HG03342 (cell line): Measurements from ENCODE around the gene UBXN11.
"Not testable (repeated sequence)": the region's sequence is repeated elsewhere in the genome, so short reads cannot be mapped to it uniquely, and the experiment has no call there.

Experiments used
- ATAC-seq: cut with Tn5 transposase; IDR thresholded peaks from one replicate; pipeline ENCODE4 v1.9.1; 2021; ENCODE audit warnings: mild to moderate bottlenecking, moderate library complexity; ENCODE audit not compliant: unreplicated experiment

UBXN11 gene

DNA sequence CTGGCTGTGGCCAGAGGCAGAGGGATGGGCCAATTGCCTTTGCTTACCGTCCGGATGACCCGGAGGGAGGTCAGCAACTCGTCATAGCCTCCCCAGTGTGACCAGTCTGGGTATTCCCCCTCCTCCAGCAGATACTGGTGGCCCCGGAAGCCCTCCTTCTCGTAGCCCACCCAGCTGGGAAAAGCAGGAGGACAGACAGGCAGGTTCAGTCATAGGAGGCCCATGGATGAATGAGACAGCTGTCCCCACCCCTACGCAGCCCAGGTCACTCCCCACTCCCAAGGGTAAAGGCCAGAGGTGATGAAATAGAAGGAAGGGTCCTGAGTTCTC is 30.7 kb upstream of the UBXN11 start:
- no peak for ATAC-seq

DNA sequence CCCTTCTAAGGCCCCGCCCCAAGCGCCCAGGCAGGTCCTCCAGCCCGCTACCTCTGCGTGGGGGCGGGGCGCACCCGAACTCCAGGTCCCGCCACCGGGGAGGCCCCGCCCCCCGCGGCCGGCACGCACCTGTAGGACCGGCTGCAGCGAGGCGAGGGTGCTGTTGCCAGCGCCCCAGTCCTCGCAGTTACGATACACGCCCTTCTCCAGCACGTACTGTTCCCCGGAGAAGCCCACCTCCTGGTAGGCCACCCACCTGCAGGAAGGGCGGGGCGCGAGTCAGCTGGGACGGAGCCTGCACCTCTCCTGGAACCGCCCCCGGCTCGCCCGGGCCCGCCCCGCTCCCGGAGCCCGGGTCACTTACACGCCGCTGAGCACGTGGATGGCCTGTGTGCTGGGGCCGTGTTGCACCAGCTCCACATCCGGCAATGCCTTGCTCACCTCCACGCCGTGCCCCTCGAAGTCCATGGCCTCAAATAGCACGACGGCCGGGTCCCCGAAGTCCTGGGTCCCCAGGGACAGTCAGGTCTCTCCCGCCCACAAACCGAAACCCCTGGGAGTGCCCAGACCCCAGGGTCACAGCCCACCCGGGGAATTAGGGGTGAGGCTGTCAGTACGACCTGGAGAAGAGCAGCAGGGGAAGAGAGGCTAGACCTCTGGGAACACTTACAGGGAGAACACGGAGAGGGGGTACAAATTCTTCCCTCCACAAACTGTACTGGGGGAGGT is 30.2 kb upstream of the UBXN11 start:
- peak; percentile 54 for ATAC-seq

DNA sequence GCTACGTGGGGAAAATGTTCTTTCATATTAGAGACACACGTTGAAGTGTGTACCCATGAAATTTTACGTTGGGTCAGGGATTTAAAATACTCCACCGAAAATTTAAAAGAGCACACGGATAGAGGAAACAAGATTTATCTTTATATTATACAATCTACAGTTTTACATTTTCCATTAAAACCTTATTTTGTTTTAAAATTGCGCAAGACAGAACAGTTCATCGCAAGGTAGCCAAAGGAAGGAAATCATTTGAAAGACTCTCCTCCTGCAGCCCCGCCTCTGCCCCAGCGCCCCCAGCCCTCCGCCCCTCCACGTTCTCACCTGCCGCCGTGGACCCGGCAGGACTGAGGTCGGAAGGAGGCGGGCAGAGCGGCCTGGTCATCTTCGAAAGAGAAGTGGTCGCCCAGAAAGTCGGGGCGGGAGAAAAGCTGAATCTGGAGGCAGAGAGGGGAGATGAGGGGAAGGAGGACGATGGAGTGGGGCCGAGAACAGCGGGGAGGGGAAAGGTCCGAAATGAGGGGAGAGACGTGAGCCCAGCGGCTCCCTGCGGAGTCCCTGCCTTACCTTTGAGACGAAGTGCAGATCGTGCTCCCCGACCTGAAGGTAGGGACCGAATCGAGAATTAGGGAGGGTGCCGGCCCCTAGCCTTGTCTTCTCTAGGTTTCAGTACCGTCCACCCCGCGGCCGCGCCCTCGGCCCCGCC is 29.5 kb upstream of the UBXN11 start:
- ATAC-seq = peak; percentile 28

DNA sequence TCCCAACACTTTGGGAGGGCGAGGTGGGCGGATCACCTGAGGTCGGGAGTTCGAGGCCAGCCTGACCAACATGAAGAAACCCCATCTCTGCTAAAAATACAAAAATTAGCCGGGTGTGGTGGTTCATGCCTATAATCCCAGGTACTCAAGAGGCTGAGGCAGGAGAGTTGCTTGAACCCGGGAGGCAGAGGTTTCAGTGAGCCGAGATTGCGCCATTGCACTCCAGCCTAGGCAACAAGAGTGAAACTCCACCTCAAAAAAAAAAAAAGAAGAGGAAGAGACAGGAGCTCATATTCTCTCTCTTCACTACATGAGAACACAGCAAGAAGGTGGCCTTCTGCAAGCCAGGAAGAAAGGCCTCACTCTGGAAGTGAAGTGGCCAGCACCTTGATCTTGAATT is 26.9 kb upstream of the UBXN11 start:
- not testable (repeated sequence) for ATAC-seq

DNA sequence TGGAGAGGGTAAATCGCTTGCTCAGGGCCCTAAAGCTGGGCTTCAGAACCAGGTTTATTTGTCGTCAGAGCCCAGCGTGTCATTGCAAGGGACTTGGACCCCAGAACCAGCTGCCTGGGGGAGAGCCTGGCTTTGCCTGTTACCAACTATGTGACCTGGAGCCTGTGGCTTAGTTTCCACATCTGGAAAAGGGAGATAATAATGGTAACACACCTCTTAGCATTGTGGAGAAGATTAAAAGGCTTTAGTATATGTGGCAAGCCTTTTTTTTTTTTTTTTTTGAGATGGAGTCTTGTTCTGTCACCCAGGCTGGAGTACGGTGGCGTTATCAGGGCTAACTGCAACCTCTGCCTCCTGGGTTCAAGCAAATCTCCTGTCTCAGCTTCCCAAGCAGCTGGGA is 23.8 kb upstream of the UBXN11 start:
- no peak for ATAC-seq

DNA sequence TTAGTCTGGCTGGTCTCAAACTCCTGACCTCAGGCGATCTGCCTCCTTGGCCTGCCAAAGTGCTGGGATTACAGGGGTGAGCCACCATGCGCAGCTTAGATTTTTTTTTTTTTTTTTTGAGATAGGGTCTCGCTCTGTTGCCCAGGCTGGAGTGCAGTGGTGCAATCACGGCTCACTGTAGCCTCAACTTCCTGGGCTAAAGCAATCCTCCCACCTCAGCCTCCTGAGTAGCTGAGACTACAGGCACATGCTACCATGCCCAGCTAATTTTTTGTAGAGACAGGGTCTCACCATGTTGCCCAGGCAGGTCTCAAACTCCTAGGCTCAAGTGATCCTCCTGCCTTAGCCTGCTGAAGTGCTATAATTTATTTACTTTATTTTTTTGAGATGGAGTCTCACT is 22.9 kb upstream of the UBXN11 start:
- not testable (repeated sequence) for ATAC-seq

DNA sequence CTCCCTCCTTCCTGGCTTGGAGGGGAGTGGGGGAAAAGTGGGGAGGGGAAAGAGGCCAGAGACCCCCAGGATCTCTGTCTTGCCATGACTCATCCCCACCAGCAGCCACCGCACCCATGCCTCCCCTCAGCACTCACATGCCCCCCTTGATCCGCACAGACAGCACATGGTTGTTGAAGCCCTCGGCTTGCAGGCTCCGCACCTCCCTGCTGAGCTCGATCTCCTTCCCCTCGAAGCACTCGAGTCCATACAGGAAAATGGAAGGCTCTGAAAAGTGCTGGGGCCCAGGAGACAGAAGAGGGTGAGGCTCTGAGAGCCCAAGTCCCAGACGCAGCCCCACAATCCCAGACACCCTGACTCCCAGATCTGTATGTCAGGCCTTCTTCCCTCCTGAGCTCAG is 22.2 kb upstream of the UBXN11 start:
- no peak for ATAC-seq

DNA sequence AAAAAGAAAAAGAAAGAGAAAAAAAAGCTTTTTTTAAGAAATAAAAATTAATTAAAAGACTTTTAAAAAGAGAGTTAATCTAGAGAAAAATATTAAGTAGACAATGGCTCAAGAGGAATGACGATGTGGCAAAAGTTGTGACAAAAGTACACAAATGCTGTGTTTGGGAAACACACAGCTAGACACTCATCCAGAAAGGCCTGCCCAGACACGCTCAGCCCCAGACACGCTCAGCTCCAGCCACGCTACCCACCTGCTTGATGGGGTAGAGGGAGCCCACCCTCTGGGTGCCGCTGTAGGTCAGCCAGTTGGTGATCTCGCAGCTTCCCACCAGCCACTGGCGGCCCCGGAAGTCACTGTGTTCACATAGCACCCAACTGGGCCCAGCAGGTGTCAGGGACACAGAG is 21.5 kb upstream of the UBXN11 start:
- no peak for ATAC-seq

DNA sequence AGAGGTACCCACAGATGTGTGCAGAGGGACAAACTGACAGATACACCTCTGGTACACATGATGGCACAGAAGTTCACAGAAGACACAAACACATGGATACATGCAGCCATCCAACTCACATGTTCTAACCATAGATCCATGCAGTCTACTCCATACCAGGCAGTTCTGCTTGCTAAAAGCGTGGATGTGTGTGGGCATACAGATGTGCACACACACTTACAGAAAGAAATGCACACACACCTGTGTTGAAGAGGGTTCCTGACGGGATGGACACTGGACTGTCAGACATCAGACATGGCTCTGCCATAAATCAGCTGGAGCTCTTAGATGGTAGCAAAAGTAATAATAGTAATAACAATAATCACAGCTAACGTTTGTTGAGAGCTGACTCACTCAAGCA is 18.1 kb upstream of the UBXN11 start:
- no peak for ATAC-seq

DNA sequence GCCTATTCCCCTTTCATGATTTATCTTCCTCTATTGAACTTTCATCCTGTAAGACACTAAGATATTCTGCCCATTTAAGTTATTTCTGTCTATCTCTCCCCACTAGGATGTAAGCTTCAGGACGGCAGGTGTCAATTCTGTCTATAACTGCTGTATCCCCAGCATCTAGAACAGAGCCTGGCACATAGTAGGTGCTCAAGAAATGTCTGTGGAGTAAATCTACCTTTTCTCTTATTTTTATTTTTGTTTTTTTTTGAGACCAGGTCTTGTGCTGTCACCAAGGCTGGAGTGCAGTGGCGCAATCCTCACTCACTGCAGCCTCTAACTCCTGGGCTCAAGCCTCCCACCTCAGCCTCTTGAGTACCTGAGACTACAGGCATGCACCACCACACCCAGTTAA is 16.9 kb upstream of the UBXN11 start:
- no peak for ATAC-seq

DNA sequence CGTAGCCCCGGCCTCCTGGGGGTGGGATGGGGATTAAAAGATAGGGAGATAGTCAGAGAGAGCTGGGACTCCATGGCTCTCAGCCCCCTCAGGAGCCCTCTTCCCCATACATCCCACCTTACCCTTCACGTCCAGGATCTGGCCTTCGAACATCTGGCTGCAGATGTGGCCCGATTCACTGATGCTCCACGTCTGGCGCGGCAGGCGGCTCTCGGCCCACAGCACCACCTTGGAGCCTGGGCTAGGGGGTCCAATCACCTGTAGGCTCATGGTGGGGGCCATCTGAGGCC is 15.6 kb upstream of the UBXN11 start:
- ATAC-seq = no peak

DNA sequence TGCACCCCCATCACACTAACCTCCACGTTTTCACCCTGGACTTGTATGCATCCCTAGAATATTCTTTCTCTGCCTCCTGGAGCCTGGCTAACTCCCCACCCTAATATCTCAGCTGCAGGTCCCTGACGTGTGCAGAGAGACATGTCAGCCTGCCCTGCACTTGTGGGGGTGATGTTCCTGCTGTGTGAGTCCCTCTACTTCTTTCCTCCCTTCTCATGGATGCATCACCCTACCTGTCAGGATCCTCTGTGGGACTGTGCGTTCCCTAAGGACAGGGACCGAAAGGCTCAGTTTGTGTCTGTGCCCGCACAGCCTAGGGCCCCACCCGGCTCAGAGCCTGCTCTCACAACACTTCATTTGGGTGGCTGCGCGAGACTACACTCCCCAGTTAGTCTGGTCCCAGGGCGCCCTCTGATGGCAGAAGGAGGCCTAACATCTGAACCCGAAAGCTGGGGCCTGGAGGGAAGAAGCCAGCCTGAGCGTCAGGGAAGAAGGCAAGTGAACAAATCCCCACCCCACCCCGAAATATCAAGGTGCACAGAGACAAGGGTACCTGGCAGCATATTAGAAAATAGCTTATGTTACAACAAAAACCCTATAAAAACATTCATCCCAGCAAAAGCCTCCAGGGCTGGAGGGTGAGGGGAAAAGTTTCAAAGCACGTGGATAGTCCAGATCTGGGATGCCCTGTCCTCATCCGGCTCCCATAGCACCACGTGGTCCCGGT is 15.0 kb upstream of the UBXN11 start:
- peak; percentile 48 for ATAC-seq

DNA sequence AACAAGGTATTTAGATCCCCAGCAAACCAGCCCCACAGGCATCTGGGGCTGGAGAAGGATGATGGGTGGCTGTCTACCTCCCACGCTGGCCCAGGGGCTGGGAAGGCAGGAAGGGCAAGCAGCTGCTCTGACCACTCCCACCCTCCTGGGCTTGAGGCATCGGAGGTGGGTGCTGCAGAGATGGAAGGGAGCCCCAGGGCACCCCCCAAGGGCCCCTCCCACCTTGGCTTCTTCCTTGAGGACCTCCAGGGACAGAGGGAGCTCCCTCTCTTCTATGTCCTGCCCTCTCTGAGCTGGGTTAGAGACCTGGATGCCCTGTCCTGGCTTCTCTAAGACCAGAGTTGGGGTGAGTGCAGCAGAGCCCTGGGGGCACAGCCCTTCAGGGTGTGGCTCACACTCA is 14.5 kb upstream of the UBXN11 start:
- no peak for ATAC-seq

DNA sequence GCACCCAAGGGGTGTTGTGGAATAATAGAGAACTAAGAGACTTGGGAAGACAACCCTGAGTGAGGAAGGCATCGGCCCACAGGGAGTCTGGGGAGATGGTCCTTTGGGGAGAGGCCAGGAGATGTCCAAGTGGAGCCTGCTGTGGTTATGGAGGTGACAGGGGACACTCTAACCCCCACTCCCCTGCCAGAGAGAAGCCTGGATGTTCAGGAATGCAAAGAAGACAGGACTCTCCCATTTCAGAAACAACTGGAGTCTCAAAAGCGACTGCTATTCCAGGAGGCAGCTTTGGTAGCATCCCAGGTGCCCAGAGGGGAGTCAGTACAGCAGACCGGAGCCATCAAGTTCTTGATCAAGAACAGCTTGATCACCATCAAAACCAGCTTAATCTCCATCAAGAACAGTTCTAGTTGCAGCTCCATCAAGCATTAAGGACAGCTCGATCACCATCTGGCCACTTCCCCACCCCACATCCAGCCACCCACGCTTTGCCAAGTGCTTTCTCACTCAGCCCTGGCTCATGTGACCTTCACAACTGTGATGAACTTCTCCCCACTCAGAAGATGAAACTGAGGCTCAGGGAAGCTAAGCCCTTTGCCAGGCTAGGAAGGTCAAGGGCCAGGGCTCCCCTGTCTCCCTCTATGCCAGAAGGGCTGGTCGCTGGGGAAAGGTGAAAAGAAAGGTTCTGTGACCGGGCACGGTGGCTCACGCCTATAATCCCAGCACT is 12.1 kb upstream of the UBXN11 start:
- no peak for ATAC-seq

DNA sequence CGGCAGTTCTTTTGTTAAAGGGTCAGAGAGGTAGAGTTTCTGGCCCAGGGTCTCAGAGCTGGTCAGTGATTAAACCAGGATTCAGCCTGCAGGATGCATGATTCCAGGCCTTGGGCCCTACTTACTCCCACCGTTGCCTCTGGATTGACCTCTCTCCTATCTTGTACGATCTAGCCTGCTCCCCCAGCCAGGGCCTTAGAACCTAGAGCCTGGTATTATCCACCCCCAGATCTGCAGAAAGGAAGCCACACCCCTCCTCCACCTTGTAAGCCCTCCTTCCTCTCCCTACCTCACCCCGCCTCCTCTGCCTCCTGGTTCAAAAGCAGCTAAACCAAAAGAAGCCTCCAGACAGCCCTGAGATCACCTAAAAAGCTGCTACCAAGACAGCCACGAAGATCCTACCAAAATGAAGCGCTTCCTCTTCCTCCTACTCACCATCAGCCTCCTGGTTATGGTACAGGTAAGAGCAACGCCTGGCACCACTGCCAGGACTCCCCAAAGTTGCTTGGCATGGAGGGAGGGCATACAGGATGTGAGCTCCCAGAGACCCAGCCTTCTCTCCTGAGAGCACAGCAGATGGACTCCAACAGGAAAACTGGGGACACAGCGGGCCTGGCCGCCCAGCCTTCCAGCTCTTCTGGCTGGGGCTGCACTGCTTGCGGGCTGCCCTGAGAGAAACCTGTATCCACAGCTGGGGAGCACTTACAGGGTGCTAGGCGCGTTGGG is 11.3 kb upstream of the UBXN11 start, which contains the start of gene CD52:
Gene CD52 (plus strand): TSS at position 347 of the 726 bp plus-strand sequence. CDS start 60 bp downstream, at position 407.
- no peak for ATAC-seq

DNA sequence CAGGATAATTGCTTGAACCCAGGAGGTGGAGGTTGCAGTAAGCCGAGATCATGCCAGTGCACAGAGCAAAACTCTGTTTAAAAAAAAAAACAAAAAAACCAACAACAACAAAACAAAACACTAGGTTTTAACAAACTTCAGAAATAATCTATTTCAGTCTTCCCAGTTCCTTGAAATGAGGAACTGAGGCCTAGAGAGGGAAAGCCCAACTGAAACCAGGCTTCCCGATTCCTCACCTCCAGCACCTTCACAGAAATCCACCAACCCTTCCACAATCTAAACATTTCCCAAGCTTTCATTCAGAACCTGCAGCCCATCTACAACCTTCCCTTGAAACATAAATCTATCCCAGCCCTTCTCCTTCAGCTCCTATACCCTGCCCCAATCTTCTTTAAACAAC is 10.7 kb upstream of the UBXN11 start:
- no peak for ATAC-seq

DNA sequence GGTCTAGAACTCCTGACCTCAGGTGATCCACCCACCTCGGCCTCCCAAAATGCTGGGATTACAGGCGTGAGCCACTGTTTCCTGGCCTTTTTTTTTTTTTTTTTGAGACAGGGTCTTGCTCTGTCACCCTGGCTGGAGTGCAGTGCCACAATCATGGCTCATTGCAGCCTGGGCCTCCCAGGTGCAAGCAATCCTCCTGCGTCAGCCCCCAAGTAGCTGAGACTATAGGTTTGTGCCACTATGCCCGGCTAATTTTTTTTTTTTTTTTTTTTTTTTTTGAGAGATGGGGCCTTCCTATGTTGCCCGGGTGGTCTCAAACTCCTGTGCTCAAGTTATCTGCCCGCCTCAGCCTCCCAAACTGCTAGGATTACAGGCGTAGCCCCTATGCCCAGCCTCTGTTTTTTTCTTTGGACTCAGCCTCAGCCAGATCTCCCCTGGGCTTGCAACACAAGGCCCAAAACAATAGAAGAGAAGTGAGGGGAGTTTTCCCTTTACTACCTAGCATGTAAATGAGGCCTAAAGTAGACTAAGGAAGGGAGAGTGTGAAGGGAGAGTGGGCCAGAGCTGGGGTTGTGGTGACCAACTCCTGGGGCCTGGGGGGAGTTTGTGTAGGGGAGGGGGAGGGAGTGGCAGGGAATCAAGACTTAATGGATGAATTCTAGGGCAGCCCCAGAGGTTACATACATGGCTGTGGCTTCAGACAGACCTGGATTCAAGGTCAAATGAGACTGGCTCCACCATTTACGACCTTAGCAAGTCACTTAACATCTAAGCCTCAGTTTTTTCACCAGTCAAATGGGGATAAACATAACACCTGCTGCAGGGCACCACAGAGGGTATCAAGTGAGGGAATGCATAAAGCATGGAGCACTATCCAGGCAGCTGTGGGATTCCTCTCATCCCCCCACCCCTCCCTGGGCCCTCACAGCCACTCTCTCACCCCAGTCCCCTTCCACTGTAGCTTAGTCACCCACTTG is 9.7 kb upstream of the UBXN11 start:
- ATAC-seq = no peak

DNA sequence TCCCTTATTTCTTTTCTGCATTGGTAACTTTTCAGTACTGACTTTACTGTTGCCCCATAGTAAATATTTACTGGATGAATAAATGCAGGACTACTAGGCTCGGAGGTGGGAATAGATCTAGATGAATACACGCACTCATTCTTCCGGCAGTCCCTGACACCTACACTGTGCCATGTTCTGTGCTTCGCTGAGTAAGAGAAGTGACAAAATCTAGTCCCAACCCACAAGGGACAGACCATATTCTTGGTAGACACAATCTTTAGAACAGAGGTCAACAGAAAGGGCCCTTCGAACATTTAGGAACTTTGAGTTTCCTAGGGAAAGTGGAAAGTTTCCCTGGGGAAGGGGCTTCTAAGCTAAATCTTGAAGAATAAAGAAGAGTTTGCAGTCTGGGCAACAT is 8.1 kb upstream of the UBXN11 start:
- no peak for ATAC-seq

DNA sequence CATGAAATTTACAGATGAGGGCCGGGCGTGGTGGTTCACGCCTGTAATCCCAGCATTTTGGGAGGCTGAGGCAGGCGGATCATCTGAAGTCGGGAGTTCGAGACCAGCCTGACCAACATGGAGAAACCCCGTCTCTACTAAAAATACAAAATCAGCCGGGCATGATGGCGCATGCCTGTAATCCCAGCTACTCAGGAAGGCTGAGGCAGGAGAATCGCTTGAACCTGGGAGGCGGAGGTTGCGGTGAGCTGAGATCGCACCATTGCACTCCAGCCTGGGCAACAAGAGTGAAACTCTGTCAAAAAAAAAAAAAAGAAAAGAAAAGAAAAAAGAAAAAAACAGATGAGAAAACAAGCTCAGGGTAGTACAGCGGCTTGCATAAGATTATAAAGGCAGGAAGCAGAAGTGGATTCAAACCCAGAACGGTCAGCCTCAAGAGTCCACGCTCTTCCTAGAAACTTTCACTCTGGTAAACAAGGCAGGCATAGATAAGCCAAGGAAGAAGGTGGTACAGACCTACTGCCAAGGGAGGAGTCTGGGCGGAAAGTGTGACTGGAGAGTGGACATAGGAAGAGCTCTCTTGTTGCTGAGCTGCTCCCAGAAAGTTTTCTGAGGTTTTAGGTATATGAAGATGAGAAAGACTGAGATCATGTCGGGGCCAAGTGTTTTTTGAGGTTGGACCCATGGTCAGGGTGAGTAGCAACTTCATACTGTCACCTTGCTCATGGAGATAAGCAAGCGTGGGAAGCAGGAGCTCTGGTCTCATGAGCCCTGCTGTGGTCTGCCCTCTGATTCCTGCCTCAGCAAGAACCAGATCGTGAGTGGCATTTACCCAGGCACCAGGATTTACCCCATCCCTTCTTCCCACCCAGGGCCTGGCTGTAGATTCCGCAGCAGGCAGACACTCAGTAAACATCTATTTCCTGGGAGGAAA is 1.8 kb upstream of the UBXN11 start:
- not testable (repeated sequence) for ATAC-seq
